Measurements from ENCODE around the gene TOE1. TPM values are rescaled to one million over a fixed set of nuclear protein-coding genes. Genes with fewer than 3 reads are reported as not detected.

The TOE1 gene
- total and polyA plus RNA-seq, 7 donors: 7.1 to 12.9 (median 10.5) TPM

- Histone ChIP-seq H3K4me3 (peak overlapping the region; percentile 52 to 88 (median 72)), H3K9me3 (no peaks in the 10 kb centered on the region), H3K27me3 (no peaks in the 10 kb centered on the region), H3K27ac (peak overlapping the region; percentile 91 to 96 (median 92)), H3K4me1 (peaks cover 0 to 17% (median 11%) of the 10 kb centered on the region in 4 donors), H3K36me3 (no peaks in the 10 kb centered on the region)
- intact Hi-C loops (cut with DNase I): loop anchor here (1.0 to 5.0 kb wide), 5 partner anchors 36 to 572 kb away; partner anchors contain the start of genes MUTYH, PTCH2, RNU5D-1 and TESK2
- TF ChIP-seq POLR2AphosphoS5 (IDR thresholded peaks at IDR 0.05) (no peak), CTCF (IDR thresholded peaks at IDR 0.05) (peak in 2 of 4 experiments; percentile 3 to 6)
- WGBS, 2 donors: 24 to 40% methylated on average over 15 of the region's 15 CpGs
- peak; percentile 73 for DNase-seq
These were observed 35.5 kb upstream of the TOE1 start for GRCh38 chr1:45304311-45305081.

GRCh38 chr1:45305231-45305630 is 34.7 kb upstream of the TOE1 start:
- Histone ChIP-seq H3K4me3 (no peak overlapping the region), H3K9me3 (no peaks in the 10 kb centered on the region), H3K4me1 (peaks cover 0 to 17% (median 11%) of the 10 kb centered on the region in 4 donors), H3K27ac (peak overlapping the region in 2 of 4 donors; percentile 91 to 96), H3K36me3 (no peaks in the 10 kb centered on the region), H3K27me3 (no peaks in the 10 kb centered on the region)
- TF ChIP-seq POLR2AphosphoS5 (IDR thresholded peaks at IDR 0.05) (no peak), CTCF (IDR thresholded peaks at IDR 0.05) (no peak), POLR2A (IDR thresholded peaks at IDR 0.05) (no peak), EP300 (IDR thresholded peaks at IDR 0.05) (no peak)
- intact Hi-C loops (cut with DNase I): no loop called here
- DNase-seq: no peak
- WGBS, 2 donors: 89 to 91% methylated on average over 10 of the region's 10 CpGs

GRCh38 chr1:45306319-45306718 is 33.7 kb upstream of the TOE1 start:
- 53 to 84% methylated on average over 8 of the region's 8 CpGs for WGBS, 2 donors
- Histone ChIP-seq H3K27me3 (no peaks in the 10 kb centered on the region), H3K9me3 (no peaks in the 10 kb centered on the region), H3K27ac (no peak overlapping the region), H3K4me3 (no peak overlapping the region), H3K36me3 (no peaks in the 10 kb centered on the region), H3K4me1 (peaks cover 0 to 17% (median 11%) of the 10 kb centered on the region in 4 donors)
- intact Hi-C loops (cut with DNase I): no loop called here
- no peak for TF ChIP-seq CTCF (IDR thresholded peaks at IDR 0.05)
- no peak for TF ChIP-seq POLR2A (IDR thresholded peaks at IDR 0.05)
- no peak for TF ChIP-seq EP300 (IDR thresholded peaks at IDR 0.05)
- TF ChIP-seq POLR2AphosphoS5 (IDR thresholded peaks at IDR 0.05): no peak
- no peak for DNase-seq

GRCh38 chr1:45306905-45307304 is 33.1 kb upstream of the TOE1 start:
- Histone ChIP-seq H3K36me3 (no peaks in the 10 kb centered on the region), H3K9me3 (no peaks in the 10 kb centered on the region), H3K4me3 (no peak overlapping the region), H3K27ac (no peak overlapping the region), H3K27me3 (no peaks in the 10 kb centered on the region), H3K4me1 (peaks cover 0 to 17% (median 11%) of the 10 kb centered on the region in 4 donors)
- TF ChIP-seq POLR2AphosphoS5 (IDR thresholded peaks at IDR 0.05): no peak
- TF ChIP-seq POLR2A (IDR thresholded peaks at IDR 0.05): no peak
- TF ChIP-seq CTCF (IDR thresholded peaks at IDR 0.05): no peak
- no peak for TF ChIP-seq EP300 (IDR thresholded peaks at IDR 0.05)
- no peak for DNase-seq
- intact Hi-C loops (cut with DNase I): no loop called here
- WGBS, 2 donors: 82 to 87% methylated on average over 3 of the region's 3 CpGs
